Measurements from ENCODE around the gene LSM3.

- TF ChIP-seq EZH2phosphoT487 (IDR thresholded peaks at IDR 0.05; ENCODE audit: borderline replicate concordance) (no peak), CTCF (IDR thresholded peaks at IDR 0.05 in 2 of 3, conservative IDR thresholded peaks at IDR 0.05 in 1 of 3; ENCODE audit: borderline replicate concordance in 1 of 3, insufficient read depth in 1 of 3, low read depth in 2 of 3, low read length in 2 of 3) (no peak), POLR2AphosphoS5 (IDR thresholded peaks at IDR 0.05; ENCODE audit: low read depth, low read length) (0 out of 2 replicates have a peak, but pooled peaks have one; percentile 13), ZFX (IDR thresholded peaks at IDR 0.05) (no peak)
Measured at GRCh38 chr3:14146381-14147065, 32.1 kb upstream of the LSM3 start.

Data from HCT116 (cell line).